Cardiac atrium fibroblast (primary cell): ENCODE measurements around the gene ILF3. TPM values are rescaled to one million over a fixed set of nuclear protein-coding genes. Genes with fewer than 3 reads are reported as not detected.

Experiments used
- total RNA-seq: library from RNA; depleted of rRNA; stranded (reverse); fragments of >200 nt; gene quantifications from 2 replicates; pipeline ENCODE4 v1.2.3, GENCODE V29; 2015

ILF3 gene
- 66.6 and 74.0 TPM in 2 replicates for total RNA-seq

GRCh38 chr19:10653732-10654609 is at the start of gene ILF3:
ILF3 (plus strand) TSS chr19:10654346; CDS start chr19:10670606, 16,260 bp downstream.

DNA sequence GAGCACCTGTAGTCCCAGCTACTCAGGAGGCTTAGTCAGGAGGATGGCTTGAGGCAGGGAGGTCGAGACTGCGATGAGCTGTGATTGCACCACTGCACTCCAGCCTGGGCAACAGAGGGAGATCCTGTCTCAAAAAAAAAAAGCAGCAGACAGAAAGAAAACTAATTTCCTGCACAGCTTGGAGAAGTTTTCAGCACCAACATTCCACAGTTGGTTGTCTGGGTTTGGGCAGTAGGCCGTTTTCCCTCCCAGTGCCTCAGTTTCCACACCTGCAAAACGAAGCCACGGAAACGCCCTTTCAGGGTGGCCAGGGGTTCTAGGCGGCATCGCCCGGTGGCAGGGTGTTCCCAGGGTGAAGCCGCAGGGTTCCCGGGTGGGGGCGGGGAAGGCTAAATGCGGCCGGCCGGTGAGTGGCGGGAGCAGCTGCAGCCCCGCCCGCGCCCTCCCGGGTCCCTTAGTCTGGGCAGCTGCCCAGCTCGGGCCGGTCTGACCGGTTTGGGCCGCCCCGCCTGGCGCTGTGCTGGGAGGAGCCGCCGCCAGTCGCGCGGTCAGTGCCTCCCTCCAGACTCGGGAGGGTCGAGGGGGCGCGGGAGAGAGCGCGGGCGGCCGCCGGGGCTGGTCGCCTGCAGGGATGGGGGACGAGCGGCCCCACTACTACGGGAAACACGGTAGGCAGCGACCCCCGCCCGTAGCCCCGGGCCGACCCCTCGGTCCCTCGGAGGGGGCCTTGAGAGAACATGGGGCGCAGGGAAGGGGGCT is 29.0 kb upstream of the ILF3 start, which contains the start of gene SLC44A2:
SLC44A2 (plus strand) TSS at position 551 of the 759 bp plus-strand sequence; CDS start at position 632, 81 bp downstream.

DNA sequence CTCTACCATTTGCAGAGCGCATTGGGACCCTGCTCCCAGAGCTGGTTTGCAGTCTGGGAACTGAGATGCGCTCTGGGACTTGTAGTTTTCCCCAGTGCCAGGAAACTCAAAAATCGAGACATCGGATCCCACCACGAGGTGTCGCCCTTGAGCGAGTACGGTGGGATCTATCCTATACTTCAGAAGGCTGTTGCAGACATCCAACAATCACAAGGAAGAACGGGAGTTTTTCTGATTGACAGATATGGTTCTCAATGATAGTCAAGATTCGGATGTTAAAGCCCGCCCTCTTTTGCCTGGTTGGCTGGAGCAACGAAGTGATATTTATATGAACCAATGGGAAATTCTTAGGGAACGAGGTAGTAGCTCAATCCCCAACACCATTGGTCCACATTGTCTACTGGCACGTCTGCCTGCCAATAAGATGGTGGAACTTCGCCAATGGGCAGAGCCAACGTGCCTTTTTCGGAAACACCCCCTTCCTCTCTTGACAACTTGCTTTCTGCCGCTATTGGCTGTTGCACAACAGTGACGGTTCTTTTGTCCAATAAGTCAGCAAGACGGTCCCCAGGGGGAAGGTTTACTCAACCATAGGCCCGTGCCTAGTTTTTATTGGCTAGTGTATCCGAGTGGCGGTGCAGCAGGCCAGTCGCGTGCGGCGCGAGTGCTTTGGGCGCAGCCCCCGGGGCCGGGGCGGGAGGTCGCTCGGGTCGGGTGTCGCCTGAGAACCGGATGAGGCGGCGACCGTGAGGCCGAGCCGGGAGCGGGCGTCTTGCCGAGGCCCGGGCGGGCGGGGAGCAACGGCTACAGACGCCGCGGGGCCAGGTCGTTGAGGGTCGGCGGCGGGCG is 63.4 kb downstream of the ILF3 start, which contains the start of gene DNM2:
DNM2 (plus strand) TSS at position 724 of the 849 bp plus-strand sequence. CDS start 164 bp downstream, outside the sequence.

Other genes starting within 250 kb of the ILF3 start
- 5.4 and 9.4 TPM in 2 replicates for gene PDE4A, start 233.8 kb upstream of the ILF3 start, total RNA-seq
- 58.3 and 64.5 TPM in 2 replicates for gene KEAP1, start 151.0 kb upstream of the ILF3 start, total RNA-seq
- 0.32 and 0.36 TPM in 2 replicates for gene S1PR5, start 136.9 kb upstream of the ILF3 start, total RNA-seq
- gene ATG4D, start 110.4 kb upstream of the ILF3 start, total RNA-seq = 11.8 and 17.1 TPM in 2 replicates
- 9.1 and 14.6 TPM in 2 replicates for gene KRI1, start 88.3 kb upstream of the ILF3 start, total RNA-seq
- 1.1 and 2.5 TPM in 2 replicates for gene CDKN2D, start 85.4 kb upstream of the ILF3 start, total RNA-seq
- gene AP1M2, start 67.0 kb upstream of the ILF3 start, total RNA-seq = not detected in 2 replicates
- gene SLC44A2, start 28.8 kb upstream of the ILF3 start, total RNA-seq = 47.5 and 48.6 TPM in 2 replicates
- 20.1 and 22.7 TPM in 2 replicates for gene QTRT1, start 47.1 kb downstream of the ILF3 start, total RNA-seq
- gene DNM2, start 63.7 kb downstream of the ILF3 start, total RNA-seq = 57.6 and 69.5 TPM in 2 replicates
- 49.5 and 61.6 TPM in 2 replicates for gene TMED1, start 181.9 kb downstream of the ILF3 start, total RNA-seq
- 3.6 TPM in 1 of 2 replicates, not detected in the other for gene C19orf38, start 194.1 kb downstream of the ILF3 start, total RNA-seq
- 30.7 and 33.0 TPM in 2 replicates for gene CARM1, start 217.2 kb downstream of the ILF3 start, total RNA-seq